PFSK-1 (cell line): ENCODE measurements around the gene FMO2. TPM values are rescaled to one million over a fixed set of nuclear protein-coding genes. Genes with fewer than 3 reads are reported as not detected.

Source experiments
- FOXP2 ChIP-seq: optimal IDR thresholded peaks from 2 replicates; pipeline ENCODE3; 2011; ENCODE audit warnings: borderline replicate concordance, control low read depth, inconsistent platforms; ENCODE audit not compliant: insufficient read depth; ENCODE audit errors: extremely low read length, extremely low read depth
- POLR2AphosphoS5 ChIP-seq: IDR thresholded peaks from 2 replicates; pipeline ENCODE4 v1.6.1; 2012; ENCODE audit warnings: low read depth, mild to moderate bottlenecking, control low read depth, low read length, moderate library complexity
- SIN3A ChIP-seq: IDR thresholded peaks from 2 replicates; pipeline ENCODE4 v1.6.1; 2012; ENCODE audit warnings: mild to moderate bottlenecking, low read length, moderate library complexity, borderline replicate concordance; ENCODE audit not compliant: insufficient read depth
- TAF1 ChIP-seq: IDR thresholded peaks from 2 replicates; pipeline ENCODE4 v1.6.1; 2012; ENCODE audit warnings: low read length, control low read depth, borderline replicate concordance; ENCODE audit not compliant: insufficient read depth
- polyA plus RNA-seq: library from polyadenylated mRNA; unstranded; fragments of >200 nt; gene quantifications from one replicate; pipeline ENCODE4 v1.2.1, GENCODE V29; 2012; ENCODE audit warnings: low read depth, missing spikeins; ENCODE audit not compliant: insufficient read length
- TF ChIP-seq, protein P1 (sequence below), 2 experiments: IDR thresholded peaks; 2 replicates each; pipeline versions ENCODE4 v1.6.1 to v1.8.0; 2011 to 2012; ENCODE audit warnings: low read depth in 2 of 2, low read length in 2 of 2, control low read depth in 1 of 2, inconsistent platforms in 1 of 2, mild to moderate bottlenecking in 1 of 2, moderate library complexity in 1 of 2; ENCODE audit not compliant: insufficient read depth in 1 of 2

Gene FMO2, protein sequence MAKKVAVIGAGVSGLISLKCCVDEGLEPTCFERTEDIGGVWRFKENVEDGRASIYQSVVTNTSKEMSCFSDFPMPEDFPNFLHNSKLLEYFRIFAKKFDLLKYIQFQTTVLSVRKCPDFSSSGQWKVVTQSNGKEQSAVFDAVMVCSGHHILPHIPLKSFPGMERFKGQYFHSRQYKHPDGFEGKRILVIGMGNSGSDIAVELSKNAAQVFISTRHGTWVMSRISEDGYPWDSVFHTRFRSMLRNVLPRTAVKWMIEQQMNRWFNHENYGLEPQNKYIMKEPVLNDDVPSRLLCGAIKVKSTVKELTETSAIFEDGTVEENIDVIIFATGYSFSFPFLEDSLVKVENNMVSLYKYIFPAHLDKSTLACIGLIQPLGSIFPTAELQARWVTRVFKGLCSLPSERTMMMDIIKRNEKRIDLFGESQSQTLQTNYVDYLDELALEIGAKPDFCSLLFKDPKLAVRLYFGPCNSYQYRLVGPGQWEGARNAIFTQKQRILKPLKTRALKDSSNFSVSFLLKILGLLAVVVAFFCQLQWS
- polyA plus RNA-seq, result not detected

DNA sequence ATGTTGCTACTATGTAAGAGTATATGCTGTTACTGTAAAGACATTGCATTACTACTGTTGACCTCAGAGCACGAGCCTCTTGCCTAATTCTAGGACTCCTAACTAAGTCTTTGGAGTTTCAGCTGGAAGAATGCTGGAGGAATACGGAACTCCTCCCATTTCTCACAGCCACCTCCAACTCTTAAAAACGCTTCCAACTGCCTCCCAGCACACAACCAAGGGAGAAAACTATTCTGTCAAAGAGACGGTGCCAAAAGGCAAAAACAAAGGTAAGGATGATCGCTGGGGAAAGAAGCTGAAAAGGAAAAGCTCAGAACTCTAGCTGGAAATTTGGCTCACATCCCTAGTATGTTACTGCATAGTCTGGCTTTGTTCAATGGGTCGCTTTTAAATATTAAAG lies at the start of gene FMO2:
TSS of gene FMO2 (plus strand) at position 210 of the 400 bp plus-strand sequence. CDS start 414 bp downstream, outside the sequence.
- TF ChIP-seq SIN3A (no peak), TAF1 (no peak), POLR2AphosphoS5 (no peak), FOXP2 (no peak)
- TF ChIP-seq, protein P1, sequence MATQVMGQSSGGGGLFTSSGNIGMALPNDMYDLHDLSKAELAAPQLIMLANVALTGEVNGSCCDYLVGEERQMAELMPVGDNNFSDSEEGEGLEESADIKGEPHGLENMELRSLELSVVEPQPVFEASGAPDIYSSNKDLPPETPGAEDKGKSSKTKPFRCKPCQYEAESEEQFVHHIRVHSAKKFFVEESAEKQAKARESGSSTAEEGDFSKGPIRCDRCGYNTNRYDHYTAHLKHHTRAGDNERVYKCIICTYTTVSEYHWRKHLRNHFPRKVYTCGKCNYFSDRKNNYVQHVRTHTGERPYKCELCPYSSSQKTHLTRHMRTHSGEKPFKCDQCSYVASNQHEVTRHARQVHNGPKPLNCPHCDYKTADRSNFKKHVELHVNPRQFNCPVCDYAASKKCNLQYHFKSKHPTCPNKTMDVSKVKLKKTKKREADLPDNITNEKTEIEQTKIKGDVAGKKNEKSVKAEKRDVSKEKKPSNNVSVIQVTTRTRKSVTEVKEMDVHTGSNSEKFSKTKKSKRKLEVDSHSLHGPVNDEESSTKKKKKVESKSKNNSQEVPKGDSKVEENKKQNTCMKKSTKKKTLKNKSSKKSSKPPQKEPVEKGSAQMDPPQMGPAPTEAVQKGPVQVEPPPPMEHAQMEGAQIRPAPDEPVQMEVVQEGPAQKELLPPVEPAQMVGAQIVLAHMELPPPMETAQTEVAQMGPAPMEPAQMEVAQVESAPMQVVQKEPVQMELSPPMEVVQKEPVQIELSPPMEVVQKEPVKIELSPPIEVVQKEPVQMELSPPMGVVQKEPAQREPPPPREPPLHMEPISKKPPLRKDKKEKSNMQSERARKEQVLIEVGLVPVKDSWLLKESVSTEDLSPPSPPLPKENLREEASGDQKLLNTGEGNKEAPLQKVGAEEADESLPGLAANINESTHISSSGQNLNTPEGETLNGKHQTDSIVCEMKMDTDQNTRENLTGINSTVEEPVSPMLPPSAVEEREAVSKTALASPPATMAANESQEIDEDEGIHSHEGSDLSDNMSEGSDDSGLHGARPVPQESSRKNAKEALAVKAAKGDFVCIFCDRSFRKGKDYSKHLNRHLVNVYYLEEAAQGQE (IDR thresholded peaks at IDR 0.05; ENCODE audit: insufficient read depth in 1 of 2, low read depth in 2 of 2, low read length in 2 of 2), result no peak

DNA sequence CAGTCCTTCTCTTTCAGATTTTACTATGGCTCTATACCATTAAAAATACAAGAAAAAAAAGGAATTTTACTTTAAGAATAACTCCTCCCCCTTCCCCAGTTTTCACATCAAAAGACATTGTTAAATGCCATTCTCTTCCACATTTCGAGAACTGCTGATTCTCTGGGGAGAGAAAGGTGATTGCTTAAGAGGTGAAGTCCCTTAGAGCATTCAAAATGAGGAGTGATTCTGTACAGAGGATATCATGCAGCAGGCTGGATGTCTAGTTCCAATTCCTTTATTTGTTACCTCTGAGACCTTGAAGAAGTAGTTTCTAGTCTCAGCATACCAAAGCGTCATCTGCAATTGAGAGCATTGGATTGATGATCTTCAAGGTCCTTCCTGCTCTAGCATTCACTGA lies 47.5 kb upstream of the FMO2 start:
- TF ChIP-seq SIN3A (no peak), POLR2AphosphoS5 (no peak)
- TF ChIP-seq, protein P1 (IDR thresholded peaks at IDR 0.05; ENCODE audit: insufficient read depth in 1 of 2, low read depth in 2 of 2, low read length in 2 of 2), result no peak

DNA sequence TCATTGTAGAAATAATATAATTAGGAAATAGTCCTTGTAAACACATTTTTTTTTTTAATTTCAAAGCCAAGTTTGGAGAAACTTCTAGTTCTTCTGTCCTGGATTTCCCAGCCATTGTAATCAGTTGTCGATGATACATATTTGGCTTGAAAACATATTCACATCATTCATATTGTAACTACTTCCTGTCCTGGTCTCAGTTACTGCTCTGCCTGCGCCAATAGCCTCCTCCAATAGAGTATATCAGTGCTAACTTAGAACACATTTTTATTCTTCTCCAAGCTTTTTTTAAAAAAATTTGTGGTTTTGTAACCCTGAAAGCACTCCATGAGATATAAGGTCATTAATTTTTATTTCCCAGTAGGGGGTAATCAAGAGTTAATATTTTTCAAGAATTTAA lies 46.1 kb upstream of the FMO2 start:
- no peak for TF ChIP-seq SIN3A
- TF ChIP-seq POLR2AphosphoS5, result no peak
- TF ChIP-seq TAF1, result no peak
- TF ChIP-seq, protein P1 (IDR thresholded peaks at IDR 0.05; ENCODE audit: insufficient read depth in 1 of 2, low read depth in 2 of 2, low read length in 2 of 2), result no peak
- no peak for TF ChIP-seq FOXP2

DNA sequence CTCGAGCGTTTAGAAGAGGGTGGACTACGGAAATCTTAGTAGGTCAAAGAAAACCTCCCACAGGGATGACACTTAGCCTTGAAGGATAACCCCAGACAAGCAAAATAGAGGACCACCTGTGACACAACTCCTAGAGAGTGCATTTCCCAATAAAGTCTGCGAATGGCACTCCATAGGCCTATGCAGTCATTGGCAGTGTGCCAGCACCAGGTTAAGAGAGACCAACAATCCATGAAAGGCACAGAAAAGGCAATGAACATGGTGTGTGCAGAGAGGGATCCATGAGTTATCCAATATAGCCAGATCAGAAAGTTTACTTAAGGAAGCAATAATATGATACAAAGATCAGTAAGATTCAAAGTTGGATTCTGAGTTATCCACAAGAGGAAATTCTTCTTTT lies 45.2 kb upstream of the FMO2 start:
- no peak for TF ChIP-seq POLR2AphosphoS5
- TF ChIP-seq, protein P1 (IDR thresholded peaks at IDR 0.05; ENCODE audit: insufficient read depth in 1 of 2, low read depth in 2 of 2, low read length in 2 of 2), result no peak
- no peak for TF ChIP-seq FOXP2

DNA sequence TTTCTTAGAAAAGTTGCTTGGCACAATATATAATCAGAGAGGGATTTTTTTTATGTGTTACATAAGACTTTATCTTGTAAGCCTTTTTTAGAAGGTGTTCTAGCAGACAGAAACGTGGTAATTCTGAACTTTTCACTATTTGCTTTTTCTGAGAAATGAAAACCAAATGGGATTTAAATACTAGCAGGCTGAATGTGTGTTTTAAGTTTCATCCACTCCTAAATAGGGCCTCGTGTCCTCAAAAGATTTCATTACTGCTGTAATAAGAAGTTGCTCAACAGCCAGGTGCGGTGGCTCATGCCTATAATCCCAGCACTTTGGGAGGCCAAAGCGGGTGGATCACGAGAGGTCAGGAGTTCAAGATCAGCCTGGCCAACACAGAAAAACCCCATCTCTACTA lies 44.7 kb upstream of the FMO2 start:
- no peak for TF ChIP-seq SIN3A
